B cell (primary cell): Measurements from ENCODE around the gene ARHGEF4. TPM values are rescaled to one million over a fixed set of nuclear protein-coding genes. Genes with fewer than 3 reads are reported as not detected.

Experiments used
- ATAC-seq: fragments of 200-7000 bp; cut with Tn5 transposase; one replicate; pipeline ENCODE4 v1.10.0; 2021; ENCODE audit warnings: low read depth, mild to moderate bottlenecking, moderate number of reproducible peaks, moderate library complexity
- CTCF ChIA-PET: fragments of 350-600 bp; sonication (Branson Sonifier 250); formaldehyde crosslinking; loops from one replicate; lab custom pipeline; 2021; ENCODE audit warnings: antibody characterized with exemption, inconsistent platforms; lab: Charles Lee
- POLR2A ChIA-PET: fragments of 350-600 bp; sonication (Branson Sonifier 250); formaldehyde crosslinking; loops from one replicate; lab custom pipeline; 2021; ENCODE audit warnings: antibody characterized with exemption; lab: Charles Lee
- DNase-seq: peaks from one replicate; pipeline ENCODE4 v3.0.0; 2013
- H2AFZ ChIP-seq: 2 replicates; pipeline ENCODE4 v1.6.1; 2012; ENCODE audit warnings: mild to moderate bottlenecking, low read depth, low read length; ENCODE audit not compliant: insufficient read depth, poor library complexity, severe bottlenecking
- H3K27ac ChIP-seq, 2 donors: 1 replicate in 1 of 2; 2 replicates in 1 of 2; pipeline ENCODE4 v1.5.1; 2012 to 2013; ENCODE audit warnings: low read length in 2 of 2, mild to moderate bottlenecking in 2 of 2, moderate library complexity in 1 of 2
- H3K27me3 ChIP-seq, 4 experiments: fragments of 200-600 bp in 1 of 4; sonication (generic) in 1 of 4; replicated peaks in 1 of 4; 1 replicate in 2 of 4; 2 replicates in 2 of 4; pipeline versions ENCODE4 v1.6.1 to v1.7.0; 2013 to 2016; ENCODE audit warnings: low read length in 3 of 4, mild to moderate bottlenecking in 2 of 4, mixed read lengths in 1 of 4, moderate library complexity in 1 of 4; ENCODE audit not compliant: insufficient read depth in 4 of 4, control insufficient read depth in 3 of 4; ENCODE audit errors: control extremely low read depth in 1 of 4
- H3K36me3 ChIP-seq, 2 experiments: replicated peaks in 1 of 2; 1 replicate in 1 of 2; 2 replicates in 1 of 2; pipeline versions ENCODE4 v1.6.1 to v1.7.1; 2013; ENCODE audit warnings: low read length in 1 of 2; ENCODE audit not compliant: insufficient read depth in 2 of 2, control insufficient read depth in 1 of 2; ENCODE audit errors: control extremely low read depth in 1 of 2, extremely low read depth in 1 of 2
- H3K4me1 ChIP-seq, 2 donors: fragments of 200-600 bp in 1 of 2; sonication (generic) in 1 of 2; 1 replicate in 1 of 2; 2 replicates in 1 of 2; pipeline versions ENCODE4 v1.5.1 to v1.6.1; 2013 to 2017; ENCODE audit warnings: low read length in 2 of 2; ENCODE audit not compliant: control insufficient read depth in 2 of 2, insufficient read depth in 2 of 2
- H3K4me2 ChIP-seq: replicated peaks from 2 replicates; pipeline ENCODE3; 2012; ENCODE audit warnings: mild to moderate bottlenecking, low read depth, low read length; ENCODE audit not compliant: poor library complexity, severe bottlenecking
- H3K4me3 ChIP-seq, 5 experiments: fragments of 200-600 bp in 1 of 5; sonication (generic) in 1 of 5; 1 replicate in 3 of 5; 2 replicates in 2 of 5; pipeline versions ENCODE4 v1.5.1 to v1.7.0; 2011 to 2016; ENCODE audit warnings: low read length in 4 of 5, mild to moderate bottlenecking in 4 of 5, low read depth in 2 of 5, control low read depth in 1 of 5, moderate library complexity in 1 of 5; ENCODE audit not compliant: insufficient read depth in 1 of 5; ENCODE audit errors: control extremely low read depth in 1 of 5, extremely low read depth in 1 of 5
- H3K79me2 ChIP-seq: fragments of 200-600 bp; sonication (generic); one replicate; pipeline ENCODE4 v1.6.0; 2016; ENCODE audit warnings: low read length; ENCODE audit not compliant: control insufficient read depth, insufficient read depth
- H3K9ac ChIP-seq: fragments of 200-600 bp; sonication (generic); 2 replicates; pipeline ENCODE4 v1.6.1; 2017; ENCODE audit warnings: mild to moderate bottlenecking, low read length, moderate library complexity
- H3K9me3 ChIP-seq, 3 donors: one replicate each; pipeline versions ENCODE4 v1.6.1 to v1.7.1; 2013; ENCODE audit warnings: low read length in 2 of 3; ENCODE audit not compliant: control insufficient read depth in 2 of 3, insufficient read depth in 1 of 3; ENCODE audit errors: control extremely low read depth in 1 of 3
- H4K20me1 ChIP-seq: 2 replicates; pipeline ENCODE4 v1.6.0; 2012; ENCODE audit warnings: mild to moderate bottlenecking, low read length; ENCODE audit not compliant: insufficient read depth, control insufficient read depth, poor library complexity, severe bottlenecking
- H3K27ac Mint-ChIP-seq: one replicate; pipeline ENCODE4 v1.8.0; 2021; ENCODE audit warnings: mixed read lengths
- H3K27me3 Mint-ChIP-seq: one replicate; pipeline ENCODE4 v1.8.0; 2021; ENCODE audit warnings: mixed read lengths
- H3K4me1 Mint-ChIP-seq: one replicate; pipeline ENCODE4 v1.8.0; 2021; ENCODE audit warnings: mixed read lengths
- H3K4me3 Mint-ChIP-seq: one replicate; pipeline ENCODE4 v1.8.0; 2021; ENCODE audit warnings: mixed read lengths
- H3K9me3 Mint-ChIP-seq: one replicate; pipeline ENCODE4 v1.8.0; 2022; ENCODE audit warnings: mixed read lengths; ENCODE audit not compliant: insufficient read depth
- CTCF ChIP-seq: fragments of 200-600 bp; IDR thresholded peaks from one replicate; pipeline ENCODE4 v1.8.0; 2022; ENCODE audit warnings: antibody characterized with exemption, mild to moderate bottlenecking
- EZH2 ChIP-seq: IDR thresholded peaks from 2 replicates; pipeline ENCODE4 v1.6.1; 2012; ENCODE audit warnings: borderline replicate concordance, low read depth, mild to moderate bottlenecking, moderate library complexity, low read length; ENCODE audit not compliant: insufficient read depth, poor library complexity, severe bottlenecking
- WGBS: methylation state at CpG from one replicate; pipeline ENCODE4 v1.1.5; 2013; ENCODE audit warnings: missing lambda C conversion rate; ENCODE audit not compliant: insufficient coverage; 5-methylcytosine and 5-hydroxymethylcytosine counted together
- intact Hi-C: fragments of 100-400 bp; cut with micrococcal nuclease; formaldehyde crosslinking; loops from one replicate; pipeline ENCODE4 v1.10.0; 2022
- polyA plus RNA-seq: library from polyadenylated mRNA; depleted of rRNA; stranded (reverse); fragments of >200 nt; gene quantifications from 2 replicates; pipeline ENCODE4 v1.2.3, GENCODE V29; 2012
- total RNA-seq, 2 donors: library from RNA; stranded (reverse); fragments of 120-200 nt in 1 of 2; gene quantifications; 1 replicate in 1 of 2; 2 replicates in 1 of 2; pipeline versions ENCODE4 v1.2.3 to v1.2.4, GENCODE V29; 2013 to 2022

ARHGEF4 gene
- total and polyA plus RNA-seq, 2 donors (not counting 1 experiment from before 2014, with no cell fraction given), result 2.1 TPM; not detected in 1

DNA sequence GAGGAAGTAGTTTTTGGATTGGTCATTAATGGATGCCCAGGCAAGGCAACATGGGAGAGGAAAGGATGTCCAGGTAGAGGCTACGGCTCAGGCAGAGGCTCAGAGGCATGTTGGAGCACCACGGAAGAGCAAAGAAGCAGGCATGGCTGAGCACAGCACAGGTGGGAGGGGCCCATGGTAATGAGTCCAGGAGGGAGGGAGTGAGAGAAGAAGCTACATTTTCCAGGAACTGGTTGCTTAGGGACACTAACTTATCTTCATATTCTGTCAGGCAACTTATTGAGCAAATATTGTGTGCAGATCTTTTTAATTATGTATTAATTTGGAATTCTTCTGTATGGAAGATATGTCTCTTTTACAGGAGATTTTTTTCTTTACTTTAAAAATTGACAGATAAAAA, 42.2 kb downstream of the ARHGEF4 start:
- H3K27ac Mint-ChIP-seq, result no peak overlapping the region
- no peaks in the 10 kb centered on the region for H3K9me3 ChIP-seq
- CTCF ChIA-PET, result no interaction called here

GRCh38 chr2:130882111-130882690, 45.5 kb downstream of the ARHGEF4 start:
- POLR2A ChIA-PET, result no interaction called here
- intact Hi-C loops, result no loop called here
- Histone ChIP-seq H3K36me3 (no peaks in the 10 kb centered on the region), H3K79me2 (no peaks in the 10 kb centered on the region), H3K4me3 (no peak overlapping the region), H4K20me1 (no peaks in the 10 kb centered on the region), H3K27me3 (no peaks in the 10 kb centered on the region), H3K4me2 (no peak overlapping the region), H2AFZ (no peak overlapping the region), H3K9me3 (no peaks in the 10 kb centered on the region), H3K4me1 (no peaks in the 10 kb centered on the region), H3K27ac (no peak overlapping the region), H3K9ac (no peak overlapping the region)
- ATAC-seq, result no peak
- DNase-seq, result no peak
- Mint-ChIP-seq H3K27me3 (peaks cover 12% of the 10 kb centered on the region), H3K4me1 (no peaks in the 10 kb centered on the region), H3K27ac (no peak overlapping the region), H3K4me3 (no peak overlapping the region), H3K9me3 (no peaks in the 10 kb centered on the region)
- TF ChIP-seq CTCF (no peak), EZH2 (no peak)
- no CpG with 5 or more reads among the region's 6 CpGs for WGBS
- CTCF ChIA-PET, result interaction anchor here (2.3 kb wide), 1 partner anchor 85 kb away, joined by 8 read pairs; no protein-coding TSS in a partner anchor

More for the DNA sequence above, 42.2 kb downstream of the ARHGEF4 start:
- DNase-seq, result no peak
- H3K4me1 ChIP-seq, result peaks cover 2 to 4% of the 10 kb centered on the region in 2 donors
- no peak for ATAC-seq
- H3K4me3 ChIP-seq, result no peak overlapping the region
- no peaks in the 10 kb centered on the region for H4K20me1 ChIP-seq
- no peaks in the 10 kb centered on the region for H3K79me2 ChIP-seq
- H2AFZ ChIP-seq, result no peak overlapping the region
- Mint-ChIP-seq H3K4me3 (no peak overlapping the region), H3K27me3 (peaks cover 16% of the 10 kb centered on the region), H3K9me3 (no peaks in the 10 kb centered on the region), H3K4me1 (peaks cover 5% of the 10 kb centered on the region)
- intact Hi-C loops, result no loop called here
- H3K9ac ChIP-seq, result no peak overlapping the region
- no peak overlapping the region for H3K4me2 ChIP-seq
- H3K27me3 ChIP-seq, result no peaks in the 10 kb centered on the region
- no peak overlapping the region for H3K27ac ChIP-seq
- no peaks in the 10 kb centered on the region for H3K36me3 ChIP-seq
- TF ChIP-seq CTCF (no peak), EZH2 (no peak)
- 100% methylated on average over 2 of the region's 2 CpGs for WGBS
- POLR2A ChIA-PET, result no interaction called here
